ENCODE measurements around the gene SLX4IP.

SLX4IP gene

DNA sequence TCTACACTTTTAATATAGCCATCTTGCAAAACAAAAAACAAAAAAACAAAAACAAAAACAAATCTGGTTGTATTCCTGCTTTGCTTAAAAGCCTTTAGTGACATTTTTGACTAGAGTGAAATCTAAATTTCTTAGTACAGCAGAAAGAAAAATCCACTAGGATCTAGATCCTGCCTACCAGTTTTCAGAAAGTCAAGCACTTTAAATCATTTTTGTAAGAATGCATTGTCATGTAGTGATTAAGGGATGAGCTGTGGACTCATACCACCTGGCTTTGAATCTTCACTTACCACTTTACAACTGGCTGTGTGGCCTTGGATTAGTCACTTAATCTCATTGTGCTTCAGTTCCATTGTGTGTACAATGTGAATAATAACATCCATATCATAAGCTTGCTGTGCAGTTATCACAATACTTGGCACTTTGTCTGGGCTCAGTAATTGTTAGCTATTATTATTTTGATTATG is 5.1 kb upstream of the SLX4IP start:
- Histone ChIP-seq H3K4me3 (ENCODE audit: low read length) (no peak overlapping the region), H3K9ac (ENCODE audit: low read depth, low read length) (0 out of 2 replicates have a peak overlapping the region, but pooled peaks have one; percentile 6), H3K27me3 (ENCODE audit: insufficient read depth, low read length) (no peaks in the 10 kb centered on the region), H3K9me3 (ENCODE audit: insufficient read depth, low read depth, low read length) (no peaks in the 10 kb centered on the region), H3K27ac (ENCODE audit: low read depth, low read length) (no peak overlapping the region), H3K4me1 (ENCODE audit: insufficient read depth, low read length) (peaks cover 18% of the 10 kb centered on the region), H3K36me3 (ENCODE audit: insufficient read depth, low read length) (no peaks in the 10 kb centered on the region)

DNA sequence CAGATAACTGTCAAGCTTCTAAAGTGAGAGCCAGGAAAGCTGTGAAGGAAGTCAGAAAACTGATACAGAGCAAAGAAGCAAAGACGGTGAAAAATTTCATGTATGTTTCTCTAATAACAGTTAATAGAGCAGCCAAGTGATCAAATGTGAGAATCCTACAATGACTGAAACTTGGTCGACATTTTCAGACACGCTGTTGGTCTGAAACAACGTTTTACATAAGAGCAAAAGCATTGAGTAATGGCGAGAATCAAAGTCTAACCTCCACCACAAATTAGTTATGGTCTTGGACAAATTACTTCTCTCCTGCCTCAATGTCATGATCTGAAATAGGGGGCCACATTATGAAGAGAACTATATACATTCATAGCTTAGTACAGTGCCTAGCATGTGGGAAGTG is 4.4 kb upstream of the SLX4IP start:
- 91% methylated on average over 5 of the region's 5 CpGs for WGBS
- H3K27me3 ChIP-seq (ENCODE audit: insufficient read depth, low read length), result no peaks in the 10 kb centered on the region
- peaks cover 19% of the 10 kb centered on the region for H3K4me1 ChIP-seq (ENCODE audit: insufficient read depth, low read length)
- no peak overlapping the region for H3K4me3 ChIP-seq (ENCODE audit: low read length)
- no peak overlapping the region for H3K27ac ChIP-seq (ENCODE audit: low read depth, low read length)
- H3K9me3 ChIP-seq (ENCODE audit: insufficient read depth, low read depth, low read length), result no peaks in the 10 kb centered on the region
- H3K9ac ChIP-seq (ENCODE audit: low read depth, low read length), result no peak overlapping the region
- no peaks in the 10 kb centered on the region for H3K36me3 ChIP-seq (ENCODE audit: insufficient read depth, low read length)

DNA sequence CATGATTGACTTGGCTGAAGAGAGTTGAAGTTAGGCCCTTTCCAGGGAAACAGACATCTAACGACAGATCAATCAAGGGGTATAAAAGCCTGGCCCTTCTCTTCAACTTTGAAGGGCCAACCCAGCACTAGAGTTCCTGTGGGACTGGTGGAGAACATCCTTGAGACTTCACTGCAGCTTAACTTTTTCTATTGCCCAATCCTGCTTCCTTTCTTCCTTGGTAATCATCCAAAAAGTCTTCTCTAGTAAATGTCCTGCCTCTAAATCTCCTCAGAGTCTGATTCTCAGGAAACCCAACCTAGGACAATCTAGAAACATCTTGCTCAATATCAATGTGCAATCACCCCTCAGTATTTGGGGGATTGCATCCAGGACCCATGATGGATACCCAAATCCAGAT is 3.0 kb upstream of the SLX4IP start:
- Histone ChIP-seq H3K9me3 (ENCODE audit: insufficient read depth, low read depth, low read length) (no peaks in the 10 kb centered on the region), H3K4me1 (ENCODE audit: insufficient read depth, low read length) (peaks cover 23% of the 10 kb centered on the region), H3K27ac (ENCODE audit: low read depth, low read length) (no peak overlapping the region), H3K9ac (ENCODE audit: low read depth, low read length) (no peak overlapping the region), H3K27me3 (ENCODE audit: insufficient read depth, low read length) (no peaks in the 10 kb centered on the region), H3K36me3 (ENCODE audit: insufficient read depth, low read length) (no peaks in the 10 kb centered on the region), H3K4me3 (ENCODE audit: low read length) (no peak overlapping the region)
- WGBS, result 87% methylated on average over 1 of the region's 1 CpG

DNA sequence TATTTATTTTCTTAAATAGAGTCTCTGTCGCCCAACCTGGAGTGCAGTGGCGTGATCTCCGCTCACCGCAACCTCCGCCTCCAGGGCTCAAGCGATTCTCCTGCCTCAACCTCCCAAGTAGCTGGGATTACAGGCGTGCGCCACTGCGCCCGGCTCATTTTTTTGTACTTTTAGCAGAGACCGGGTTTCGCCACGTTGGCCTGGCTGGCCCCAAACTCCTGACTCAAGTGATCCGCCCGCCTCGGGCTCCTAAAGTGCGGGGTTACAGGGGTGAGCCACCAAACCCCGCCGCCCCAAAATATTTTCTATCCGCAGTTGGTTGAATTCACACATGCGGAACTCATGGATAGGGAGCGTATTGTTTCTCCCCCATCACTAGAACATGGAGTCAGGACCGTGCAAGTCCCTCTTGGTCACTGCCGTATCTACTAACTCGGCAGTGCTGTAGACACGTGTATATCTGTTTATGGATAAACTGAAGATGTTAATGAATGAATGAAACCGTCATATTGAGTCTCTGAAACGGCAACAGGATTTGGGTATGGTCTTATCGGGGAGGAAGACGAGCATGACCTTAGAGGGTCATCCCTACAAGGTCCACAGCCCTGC is 2.0 kb upstream of the SLX4IP start:
- H3K9ac ChIP-seq (ENCODE audit: low read depth, low read length), result peak overlapping the region; percentile 90
- H3K9me3 ChIP-seq (ENCODE audit: insufficient read depth, low read depth, low read length), result no peaks in the 10 kb centered on the region
- H3K27ac ChIP-seq (ENCODE audit: low read depth, low read length), result peak overlapping the region; percentile 94
- no peaks in the 10 kb centered on the region for H3K27me3 ChIP-seq (ENCODE audit: insufficient read depth, low read length)
- WGBS, result 56% methylated on average over 30 of the region's 30 CpGs
- peaks cover 23% of the 10 kb centered on the region for H3K4me1 ChIP-seq (ENCODE audit: insufficient read depth, low read length)
- no peaks in the 10 kb centered on the region for H3K36me3 ChIP-seq (ENCODE audit: insufficient read depth, low read length)
- H3K4me3 ChIP-seq (ENCODE audit: low read length), result peak overlapping the region; percentile 85

DNA sequence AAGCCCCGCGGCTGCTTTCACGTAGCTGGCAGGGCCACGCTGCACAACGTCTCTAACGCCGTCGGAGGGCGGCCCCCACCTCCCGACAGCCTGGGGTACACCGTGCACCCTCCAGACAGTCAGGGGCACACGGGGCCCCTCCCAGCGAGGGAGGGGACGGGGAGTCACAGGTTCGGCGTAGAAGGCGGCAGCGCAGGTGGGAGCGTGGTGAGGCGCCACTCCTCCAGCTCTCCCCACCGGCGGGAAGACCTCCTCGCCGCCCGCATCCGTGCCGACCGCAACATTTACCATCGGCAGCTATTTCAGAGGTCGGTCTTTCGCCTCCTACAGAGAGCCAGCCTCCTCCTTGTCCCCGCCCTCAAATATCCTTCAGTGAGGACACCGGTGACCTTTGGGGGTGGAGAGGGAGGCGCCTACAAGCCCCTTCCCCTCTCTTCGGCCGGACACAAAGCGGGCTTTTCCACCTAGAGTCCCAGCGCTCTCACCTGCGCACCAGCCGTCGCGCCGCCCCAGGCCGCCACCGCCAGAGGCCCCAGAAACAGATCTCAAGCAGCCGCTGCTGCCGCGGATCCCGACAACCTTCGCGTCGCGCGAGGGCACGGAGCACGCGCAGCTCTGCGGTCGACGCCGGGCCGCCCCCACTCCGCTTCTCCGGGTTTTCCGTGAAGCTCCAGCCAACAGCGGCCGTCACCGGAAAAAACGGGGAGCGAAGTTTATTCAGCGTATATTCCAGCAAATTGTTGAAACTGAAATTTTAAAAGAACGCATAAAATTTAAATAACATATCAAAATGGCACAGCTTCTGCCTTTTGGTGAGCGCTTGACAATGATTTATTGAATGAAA is 1.3 kb upstream of the SLX4IP start, which contains the start of gene MKKS:
TSS of gene MKKS (minus strand) at position 600 of the 844 bp plus-strand sequence. CDS start 20,708 bp downstream, outside the sequence.
- no peaks in the 10 kb centered on the region for H3K27me3 ChIP-seq (ENCODE audit: insufficient read depth, low read length)
- peak within 1 kb of the TSS; percentile 91 for H3K9ac ChIP-seq (ENCODE audit: low read depth, low read length)
- under 1% methylated on average over 73 of the region's 73 CpGs for WGBS
- H3K27ac ChIP-seq (ENCODE audit: low read depth, low read length), result peak within 1 kb of the TSS; percentile 94
- H3K36me3 ChIP-seq (ENCODE audit: insufficient read depth, low read length), result no peaks in the 10 kb centered on the region
- H3K4me1 ChIP-seq (ENCODE audit: insufficient read depth, low read length), result peaks cover 23% of the 10 kb centered on the region
- no peaks in the 10 kb centered on the region for H3K9me3 ChIP-seq (ENCODE audit: insufficient read depth, low read depth, low read length)
- peak within 1 kb of the TSS; percentile 85 for H3K4me3 ChIP-seq (ENCODE audit: low read length)

DNA sequence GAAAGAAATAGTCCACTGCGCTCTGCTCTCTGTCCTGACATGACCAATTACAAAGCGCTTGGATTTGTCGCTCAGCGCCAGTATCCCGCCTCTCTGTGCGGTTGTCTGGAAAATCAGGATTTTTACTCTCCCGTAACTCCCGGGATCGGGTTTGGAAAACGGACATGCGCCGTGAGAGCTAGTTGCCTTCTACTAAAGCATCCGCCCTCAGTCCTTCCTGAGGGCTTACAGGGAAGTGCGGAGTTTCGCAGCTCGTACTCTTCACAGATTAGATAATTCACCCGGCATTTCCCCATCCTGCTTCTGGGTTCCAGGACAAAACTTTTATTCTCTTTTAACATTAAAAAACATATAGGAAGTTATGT is 656 bp upstream of the SLX4IP start:
- H3K9ac ChIP-seq (ENCODE audit: low read depth, low read length), result peak overlapping the region; percentile 90
- H3K4me1 ChIP-seq (ENCODE audit: insufficient read depth, low read length), result peaks cover 17% of the 10 kb centered on the region
- no peaks in the 10 kb centered on the region for H3K36me3 ChIP-seq (ENCODE audit: insufficient read depth, low read length)
- no peaks in the 10 kb centered on the region for H3K27me3 ChIP-seq (ENCODE audit: insufficient read depth, low read length)
- WGBS, result under 1% methylated on average over 17 of the region's 17 CpGs
- H3K27ac ChIP-seq (ENCODE audit: low read depth, low read length), result peak overlapping the region; percentile 94
- no peaks in the 10 kb centered on the region for H3K9me3 ChIP-seq (ENCODE audit: insufficient read depth, low read depth, low read length)
- peak overlapping the region; percentile 85 for H3K4me3 ChIP-seq (ENCODE audit: low read length)

DNA sequence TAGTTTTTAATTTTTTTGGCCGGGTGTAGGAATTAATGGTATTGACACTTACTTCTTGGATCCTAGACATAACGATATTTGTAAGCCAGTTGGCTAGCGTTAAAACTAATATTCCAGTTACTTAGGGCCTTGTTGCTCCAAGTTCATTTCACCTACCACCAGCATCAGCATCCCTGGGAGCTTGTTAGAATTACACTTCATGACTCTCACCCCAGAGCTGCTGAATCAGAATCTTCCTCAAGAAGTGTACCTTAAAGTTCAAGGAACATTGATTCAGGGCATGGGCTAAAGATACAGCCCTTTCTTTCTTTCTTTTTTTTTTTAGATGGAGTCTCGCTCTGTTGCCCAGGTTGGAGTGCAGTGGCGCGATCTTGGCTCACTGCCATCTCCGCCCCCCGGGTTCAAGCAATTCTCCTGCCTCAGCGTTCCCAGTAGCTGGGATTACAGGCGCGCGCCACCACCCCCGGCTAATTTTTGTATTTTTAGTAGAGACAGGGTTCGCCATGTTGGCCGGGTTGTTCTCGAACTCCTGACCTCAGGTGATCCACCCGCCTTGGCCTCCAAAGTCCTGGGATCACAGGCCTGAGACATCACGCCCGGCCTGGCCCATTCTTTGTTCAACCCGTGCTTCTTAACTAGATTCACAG is 1.1 kb downstream of the SLX4IP start:
- peak overlapping the region; percentile 85 for H3K4me3 ChIP-seq (ENCODE audit: low read length)
- peaks cover 5% of the 10 kb centered on the region; the same call in 1 of the 2 replicates for H3K4me1 ChIP-seq (ENCODE audit: insufficient read depth, low read length)
- peak overlapping the region; percentile 91; the same call in 1 of the 2 replicates for H3K9ac ChIP-seq (ENCODE audit: low read depth, low read length)

DNA sequence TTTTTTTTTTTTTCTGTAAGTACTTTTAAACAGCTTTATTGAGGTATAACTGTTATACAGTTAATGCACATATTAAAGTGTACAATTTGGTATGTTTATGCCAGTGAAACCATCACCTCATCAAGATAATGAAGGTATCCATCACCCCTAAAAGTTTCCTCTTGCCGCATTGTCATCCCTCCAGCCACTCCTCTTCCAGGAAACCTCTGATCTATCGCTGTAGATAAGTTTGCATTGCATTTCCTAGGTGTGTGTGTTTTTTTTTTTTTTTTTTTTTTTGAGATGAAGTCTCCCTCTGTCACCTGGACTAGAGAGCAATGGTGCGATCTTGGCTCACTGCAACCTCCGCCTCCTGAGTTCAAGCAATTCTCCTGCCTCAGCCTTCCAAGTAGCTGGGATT is 3.1 kb downstream of the SLX4IP start:
- no peaks in the 10 kb centered on the region for H3K36me3 ChIP-seq (ENCODE audit: insufficient read depth, low read length)
- H3K27me3 ChIP-seq (ENCODE audit: insufficient read depth, low read length), result no peaks in the 10 kb centered on the region
- H3K9me3 ChIP-seq (ENCODE audit: insufficient read depth, low read depth, low read length), result no peaks in the 10 kb centered on the region
- no peak overlapping the region for H3K9ac ChIP-seq (ENCODE audit: low read depth, low read length)
- 93% methylated on average over 3 of the region's 4 CpGs for WGBS
- no peak overlapping the region for H3K4me3 ChIP-seq (ENCODE audit: low read length)
- peaks cover 5% of the 10 kb centered on the region; the same call in 1 of the 2 replicates for H3K4me1 ChIP-seq (ENCODE audit: insufficient read depth, low read length)
- H3K27ac ChIP-seq (ENCODE audit: low read depth, low read length), result no peak overlapping the region

More for the DNA sequence above, 1.1 kb downstream of the SLX4IP start:
- WGBS, result 95% methylated on average over 20 of the region's 20 CpGs
- H3K36me3 ChIP-seq (ENCODE audit: insufficient read depth, low read length), result no peaks in the 10 kb centered on the region
- H3K9me3 ChIP-seq (ENCODE audit: insufficient read depth, low read depth, low read length), result no peaks in the 10 kb centered on the region
- no peaks in the 10 kb centered on the region for H3K27me3 ChIP-seq (ENCODE audit: insufficient read depth, low read length)
- no peak overlapping the region; the same call in 1 of the 2 replicates for H3K27ac ChIP-seq (ENCODE audit: low read depth, low read length)

DNA sequence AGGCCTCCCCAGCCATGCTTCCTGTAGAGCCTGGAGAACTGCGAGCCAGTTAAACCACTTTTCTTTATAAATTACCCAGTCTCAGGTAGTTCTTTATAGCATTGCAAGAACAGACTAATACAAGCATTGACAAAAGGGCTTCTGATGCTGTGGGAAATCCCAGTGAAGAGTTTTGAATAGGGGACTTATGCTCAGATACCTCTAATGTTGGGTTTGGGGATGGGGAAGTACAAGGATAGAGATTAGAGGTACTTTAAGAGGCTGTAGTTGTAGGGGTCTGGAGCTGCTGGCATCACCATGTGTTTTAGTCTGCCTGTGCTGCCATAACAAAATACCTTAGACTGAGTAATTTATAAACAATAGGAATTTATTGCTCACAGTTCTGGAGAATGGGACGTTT is 8.8 kb downstream of the SLX4IP start:
- no peak overlapping the region for H3K27ac ChIP-seq (ENCODE audit: low read depth, low read length)
- no peaks in the 10 kb centered on the region for H3K27me3 ChIP-seq (ENCODE audit: insufficient read depth, low read length)
- no peak overlapping the region for H3K9ac ChIP-seq (ENCODE audit: low read depth, low read length)
- H3K36me3 ChIP-seq (ENCODE audit: insufficient read depth, low read length), result no peaks in the 10 kb centered on the region
- WGBS, result 85% methylated on average over 2 of the region's 2 CpGs
- H3K4me1 ChIP-seq (ENCODE audit: insufficient read depth, low read length), result peaks cover 7% of the 10 kb centered on the region
- H3K9me3 ChIP-seq (ENCODE audit: insufficient read depth, low read depth, low read length), result no peaks in the 10 kb centered on the region
- no peak overlapping the region for H3K4me3 ChIP-seq (ENCODE audit: low read length)

DNA sequence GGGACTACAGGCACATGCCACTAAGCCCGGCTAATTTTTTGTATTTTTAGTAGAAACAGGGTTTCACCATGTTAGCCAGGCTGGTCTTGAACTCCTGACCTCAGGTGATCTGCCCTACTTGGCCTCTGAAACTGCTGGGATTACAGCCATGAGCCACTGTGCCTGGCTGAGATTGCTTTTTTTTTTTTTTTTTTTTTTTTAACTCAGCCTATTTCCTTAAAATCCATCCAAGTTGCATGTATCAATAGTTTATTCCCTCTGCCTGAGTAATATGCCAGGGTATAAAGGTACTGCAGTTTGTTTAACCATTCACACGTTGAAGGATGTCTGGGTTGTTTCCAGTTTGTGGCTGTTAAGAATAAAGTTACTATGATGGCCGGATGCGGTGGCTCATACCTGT is 10.7 kb downstream of the SLX4IP start:
- no peak overlapping the region for H3K9ac ChIP-seq (ENCODE audit: low read depth, low read length)
- H3K4me3 ChIP-seq (ENCODE audit: low read length), result no peak overlapping the region
- no peak overlapping the region for H3K27ac ChIP-seq (ENCODE audit: low read depth, low read length)
- WGBS, result 95% methylated on average over 4 of the region's 4 CpGs
- no peaks in the 10 kb centered on the region for H3K36me3 ChIP-seq (ENCODE audit: insufficient read depth, low read length)
- H3K27me3 ChIP-seq (ENCODE audit: insufficient read depth, low read length), result no peaks in the 10 kb centered on the region
- peaks cover 7% of the 10 kb centered on the region for H3K4me1 ChIP-seq (ENCODE audit: insufficient read depth, low read length)
- H3K9me3 ChIP-seq (ENCODE audit: insufficient read depth, low read depth, low read length), result no peaks in the 10 kb centered on the region

DNA sequence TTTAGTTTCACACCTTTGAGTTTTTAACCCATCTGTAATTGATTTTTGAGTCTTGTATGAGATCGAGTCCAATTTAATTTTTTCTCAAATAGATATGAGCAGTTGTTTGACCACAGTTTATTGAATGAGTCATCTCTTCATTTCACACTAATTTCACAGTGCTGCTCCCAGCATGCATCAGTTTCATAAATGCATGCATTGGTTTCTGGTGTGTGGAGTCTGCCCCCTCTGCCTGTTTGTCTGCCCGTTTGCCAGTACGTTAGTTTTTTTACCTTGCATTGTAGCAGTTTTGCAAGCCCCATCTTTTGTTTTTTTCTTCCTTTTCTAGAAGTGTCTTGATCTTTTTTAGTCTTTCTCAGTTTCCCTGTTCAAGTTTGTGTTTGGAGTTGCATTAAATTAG is 11.9 kb downstream of the SLX4IP start:
- Histone ChIP-seq H3K9me3 (ENCODE audit: insufficient read depth, low read depth, low read length) (no peaks in the 10 kb centered on the region), H3K27ac (ENCODE audit: low read depth, low read length) (no peak overlapping the region), H3K9ac (ENCODE audit: low read depth, low read length) (no peak overlapping the region), H3K27me3 (ENCODE audit: insufficient read depth, low read length) (no peaks in the 10 kb centered on the region), H3K36me3 (ENCODE audit: insufficient read depth, low read length) (no peaks in the 10 kb centered on the region), H3K4me1 (ENCODE audit: insufficient read depth, low read length) (peaks cover 7% of the 10 kb centered on the region), H3K4me3 (ENCODE audit: low read length) (no peak overlapping the region)
- 81% methylated on average over 2 of the region's 3 CpGs for WGBS

All from HUES64 (cell line).